HG02870 (cell line): ENCODE data around the gene RBM44.
"Not testable (repeated sequence)": the region's sequence is repeated elsewhere in the genome, so short reads cannot be mapped to it uniquely, and the experiment has no call there.

Experiments
- ATAC-seq: cut with Tn5 transposase; IDR thresholded peaks from one replicate; pipeline ENCODE4 v1.9.1; 2021; ENCODE audit warnings: mild to moderate bottlenecking, moderate library complexity; ENCODE audit not compliant: unreplicated experiment

Gene RBM44

DNA sequence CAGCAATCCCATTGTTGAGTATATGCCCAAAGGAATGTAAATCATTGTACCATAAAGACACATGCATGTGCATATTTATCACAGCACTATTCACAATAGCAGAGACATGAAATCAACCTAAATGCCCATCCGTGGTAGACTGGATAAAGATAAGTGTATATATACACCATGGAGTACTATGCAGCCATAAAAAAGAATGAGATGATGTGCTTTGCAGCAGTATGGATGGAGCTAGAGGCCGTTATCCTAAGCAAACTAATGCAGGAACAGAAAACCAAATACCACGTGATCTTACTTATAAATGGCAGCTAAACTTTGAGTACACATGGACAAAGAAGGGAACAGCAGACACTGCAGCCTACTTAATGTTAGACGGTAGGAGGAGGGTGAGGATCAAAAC, 42.5 kb downstream of the RBM44 start:
- ATAC-seq, result no peak

DNA sequence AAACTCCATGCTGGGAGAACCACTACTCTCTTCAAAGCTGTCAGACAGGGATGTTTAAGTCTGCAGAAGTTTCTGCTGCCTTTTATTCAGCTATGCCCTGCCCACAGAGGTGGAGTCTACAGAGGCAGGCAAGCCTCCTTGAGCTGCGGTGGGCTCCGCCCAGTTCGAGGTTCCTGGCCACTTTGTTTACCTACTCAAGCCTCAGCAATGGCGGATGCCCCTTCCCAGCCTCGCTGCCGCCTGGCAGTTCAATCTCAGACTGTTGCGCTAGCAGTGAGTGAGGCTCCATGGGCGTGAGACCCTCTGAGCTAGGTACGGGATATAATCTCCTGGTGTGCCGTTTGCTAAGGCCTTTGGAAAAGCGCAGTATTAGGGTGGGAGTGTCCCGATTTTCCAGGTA, 50.4 kb downstream of the RBM44 start:
- ATAC-seq, result not testable (repeated sequence)

- no peak for ATAC-seq
These were observed 55.7 kb downstream of the RBM44 start for GRCh38 chr2:237854295-237854694.

DNA sequence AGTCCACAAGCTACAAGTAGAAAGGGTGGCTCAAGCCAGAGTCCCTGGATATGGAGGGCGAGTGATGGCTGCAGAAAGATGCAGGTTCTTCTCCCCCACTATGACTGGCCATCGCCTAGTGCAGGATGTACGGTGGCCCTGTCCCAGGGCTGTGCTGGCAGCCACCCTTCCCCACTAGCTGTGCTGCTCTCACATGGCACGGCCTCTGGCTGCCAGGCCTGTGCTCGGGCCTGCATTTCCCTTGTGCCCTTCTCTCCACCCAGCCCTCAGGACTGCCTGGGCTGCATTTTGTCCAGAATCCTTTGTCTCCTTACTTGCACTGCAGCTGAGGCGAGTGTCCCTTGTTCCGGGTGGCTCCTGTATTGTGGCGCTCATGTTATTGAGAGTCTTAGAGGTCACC, 59.2 kb downstream of the RBM44 start:
- no peak for ATAC-seq

DNA sequence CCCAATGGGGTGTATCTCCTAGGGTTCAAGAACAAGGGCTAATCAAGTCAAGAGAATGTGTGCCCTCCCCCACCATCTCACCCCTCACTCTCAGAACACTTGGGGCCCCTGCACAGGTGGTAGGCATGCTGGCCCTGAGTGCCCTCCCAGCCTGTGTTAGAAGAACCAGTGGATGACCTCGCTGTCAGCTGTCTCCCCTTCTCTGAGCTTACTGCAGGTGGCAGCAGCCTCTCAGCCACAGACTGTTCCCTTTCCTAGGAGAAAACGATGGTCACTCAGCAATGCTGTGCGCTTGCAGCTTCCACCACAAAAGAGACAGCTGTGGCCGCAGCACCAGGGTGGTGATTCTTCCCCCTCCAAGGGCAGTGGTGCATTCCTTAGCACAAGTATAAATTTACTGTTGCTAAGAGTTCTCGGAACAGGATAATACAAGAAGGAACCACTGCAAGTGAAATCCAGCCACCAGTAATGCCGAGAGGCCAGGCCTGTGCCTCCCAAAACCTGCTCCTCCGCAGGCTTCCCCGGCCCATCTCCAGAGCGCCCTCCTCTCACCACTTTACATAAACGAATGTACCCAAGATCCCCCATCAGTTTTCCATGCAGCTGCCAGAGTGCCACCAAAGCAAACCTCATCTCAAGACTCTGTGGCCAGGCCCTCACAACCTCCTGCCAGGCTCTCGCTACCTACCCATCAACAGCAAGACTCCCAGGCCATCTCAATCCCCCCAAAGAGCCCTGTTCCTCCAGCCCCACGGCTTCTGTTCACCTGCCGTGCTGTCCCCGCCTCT, 59.9 kb downstream of the RBM44 start:
- ATAC-seq, result no peak

GRCh38 chr2:237859082-237859433, 60.5 kb downstream of the RBM44 start:
- ATAC-seq, result no peak

DNA sequence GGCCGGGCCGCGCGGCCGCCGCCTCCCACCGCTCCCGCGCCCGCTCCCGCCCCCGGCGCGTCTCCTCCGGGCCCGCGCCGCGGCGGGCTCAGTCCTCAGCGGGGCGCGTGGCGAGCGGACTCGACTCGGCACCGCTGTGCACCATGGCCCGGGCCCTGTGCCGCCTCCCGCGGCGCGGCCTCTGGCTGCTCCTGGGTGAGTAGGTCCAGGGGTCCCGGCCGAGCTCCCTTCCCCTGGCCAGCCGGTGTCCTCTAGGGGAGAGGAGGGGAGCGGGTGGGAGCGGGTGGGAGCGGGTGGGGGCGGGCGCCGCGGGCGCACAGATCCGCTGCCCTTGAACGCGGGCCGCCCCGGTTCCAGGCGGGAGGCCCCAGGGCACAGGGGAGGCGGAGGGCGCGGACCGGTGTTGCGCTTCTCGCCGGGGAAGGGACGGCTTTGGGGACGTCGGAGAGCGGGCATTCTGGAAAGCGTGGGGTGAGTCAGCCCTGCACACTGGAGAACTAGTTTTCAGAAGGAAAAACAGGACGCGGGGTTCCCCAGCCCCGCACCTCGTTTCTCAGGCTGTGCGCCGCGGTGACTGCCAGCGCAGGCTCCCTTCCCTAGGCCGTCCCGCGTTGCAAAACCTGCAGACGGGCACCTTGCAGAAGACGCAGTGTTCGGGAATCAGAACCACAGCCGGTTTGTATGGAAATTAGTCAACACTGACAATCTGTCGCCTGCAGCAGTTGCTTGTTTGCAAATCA, 61.1 kb downstream of the RBM44 start, which contains the start of gene RAMP1:
Gene RAMP1, plus strand, starts transcription at position 91 of the 740 bp plus-strand sequence. Its CDS starts 53 bp downstream, at position 144.
- no peak for ATAC-seq

DNA sequence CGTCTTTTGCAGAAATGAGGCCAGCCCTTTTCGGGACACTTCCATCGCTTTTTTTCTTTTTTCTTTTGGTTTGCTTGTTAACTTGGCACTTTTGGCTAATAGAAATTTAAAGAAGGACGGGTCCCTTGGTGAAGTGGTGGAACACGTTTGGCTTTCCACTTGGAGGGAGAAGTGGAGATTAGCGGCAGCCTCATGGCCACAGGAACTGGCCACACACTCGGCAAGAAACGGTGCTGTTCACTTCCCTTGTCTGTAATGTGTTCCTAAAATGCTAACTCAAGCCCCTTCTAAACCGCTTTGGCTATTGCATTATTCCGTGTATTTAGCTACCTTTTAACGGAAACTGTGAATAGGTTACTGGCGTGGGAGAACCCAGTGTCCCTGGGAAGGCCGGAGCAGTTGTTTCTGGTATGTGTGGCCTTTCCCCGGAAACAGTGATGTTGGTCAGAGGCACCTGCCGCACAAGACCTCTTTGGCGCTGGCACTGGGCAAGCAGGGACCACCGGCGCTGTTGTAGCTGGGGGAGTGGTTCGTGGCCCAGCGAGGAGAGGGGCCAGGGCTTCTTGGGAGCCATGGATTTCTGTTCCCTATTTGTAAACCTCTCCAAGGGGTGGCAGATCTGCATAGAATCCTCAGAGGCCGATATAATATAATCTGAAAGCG, 61.8 kb downstream of the RBM44 start:
- ATAC-seq, result no peak

GRCh38 chr2:237861875-237862527, 63.4 kb downstream of the RBM44 start:
- ATAC-seq, result no peak

- no peak for ATAC-seq
These were observed 63.9 kb downstream of the RBM44 start for GRCh38 chr2:237862528-237862895.

DNA sequence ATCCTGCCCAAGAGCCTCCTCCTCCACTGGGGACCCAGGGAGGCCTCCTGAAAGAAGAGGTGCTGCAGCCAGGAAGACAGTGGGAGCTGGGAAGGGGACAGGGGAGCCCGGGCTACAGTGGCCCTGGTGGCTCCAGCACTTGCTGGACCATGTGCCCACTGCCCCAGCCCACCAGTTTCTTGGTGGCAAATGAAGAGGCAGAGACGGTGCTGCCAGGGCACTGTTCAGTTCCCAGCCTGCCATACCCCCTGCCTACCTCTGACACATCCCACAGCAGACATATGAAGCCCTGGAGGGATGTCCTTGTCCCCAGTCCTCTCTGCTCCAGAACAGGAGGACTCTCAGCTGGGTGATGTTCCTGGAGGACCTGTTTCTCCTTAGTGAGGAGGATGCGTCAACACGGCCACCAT, 64.5 kb downstream of the RBM44 start:
- no peak for ATAC-seq

GRCh38 chr2:237863689-237864443, 65.3 kb downstream of the RBM44 start:
- ATAC-seq, result no peak

- ATAC-seq, result no peak
These were observed 65.9 kb downstream of the RBM44 start for GRCh38 chr2:237864444-237864931.

DNA sequence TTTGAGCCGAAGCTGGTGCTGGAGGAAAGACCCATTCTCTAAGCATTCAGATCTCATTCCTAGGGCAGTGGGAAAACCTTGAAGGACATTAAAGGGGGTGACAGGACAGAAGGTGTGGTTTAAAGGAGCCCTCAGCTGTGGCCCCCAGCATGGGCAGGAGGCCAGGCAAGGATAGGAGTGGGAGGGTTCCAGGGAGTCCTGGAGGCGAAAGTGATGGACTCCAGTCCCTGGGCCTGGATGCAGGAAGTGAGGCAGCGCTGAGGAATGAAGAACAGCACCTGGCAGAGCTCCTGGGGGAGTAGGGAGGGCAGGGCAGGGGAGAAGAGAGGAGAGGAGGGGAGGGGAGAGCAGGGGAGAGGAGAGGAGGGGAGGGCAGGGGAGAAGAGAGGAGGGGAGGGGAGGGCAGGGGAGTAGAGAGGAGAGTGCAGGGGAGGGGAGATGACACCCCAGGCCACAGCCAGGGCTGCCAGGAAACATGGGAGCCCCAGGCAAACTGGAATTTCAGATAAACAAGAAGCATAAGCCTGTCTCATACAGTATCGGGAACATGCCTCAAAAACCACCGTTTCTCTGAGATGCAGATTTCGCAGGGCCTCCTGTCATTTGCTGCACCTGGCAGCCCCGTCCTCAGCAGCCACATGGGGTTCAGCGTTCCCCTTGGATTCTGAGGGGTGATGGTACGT, 66.5 kb downstream of the RBM44 start:
- ATAC-seq, result no peak

DNA sequence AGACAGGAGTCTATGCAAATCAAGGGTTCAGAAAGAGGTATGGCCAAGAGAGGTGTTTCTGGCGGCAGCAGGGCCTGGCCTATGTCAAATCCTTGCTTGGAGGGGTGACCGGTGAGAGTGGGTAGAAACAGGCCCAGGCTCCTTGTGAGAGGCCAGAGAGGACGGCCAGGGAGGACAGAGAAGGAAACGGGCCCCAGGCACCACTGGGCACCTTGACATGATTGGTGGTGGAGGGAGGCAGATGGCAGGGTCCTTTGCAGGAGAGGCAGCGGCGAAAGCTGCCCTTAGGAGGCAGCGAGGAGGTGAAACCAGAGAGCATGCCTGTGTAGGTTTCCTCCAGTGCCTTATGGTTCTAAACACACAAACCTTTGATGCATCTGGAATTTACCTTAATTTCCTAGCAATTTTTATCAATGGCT, 67.1 kb downstream of the RBM44 start:
- no peak for ATAC-seq

GRCh38 chr2:237866101-237866621, 67.6 kb downstream of the RBM44 start:
- ATAC-seq, result no peak

GRCh38 chr2:237867465-237867864, 68.9 kb downstream of the RBM44 start:
- no peak for ATAC-seq

DNA sequence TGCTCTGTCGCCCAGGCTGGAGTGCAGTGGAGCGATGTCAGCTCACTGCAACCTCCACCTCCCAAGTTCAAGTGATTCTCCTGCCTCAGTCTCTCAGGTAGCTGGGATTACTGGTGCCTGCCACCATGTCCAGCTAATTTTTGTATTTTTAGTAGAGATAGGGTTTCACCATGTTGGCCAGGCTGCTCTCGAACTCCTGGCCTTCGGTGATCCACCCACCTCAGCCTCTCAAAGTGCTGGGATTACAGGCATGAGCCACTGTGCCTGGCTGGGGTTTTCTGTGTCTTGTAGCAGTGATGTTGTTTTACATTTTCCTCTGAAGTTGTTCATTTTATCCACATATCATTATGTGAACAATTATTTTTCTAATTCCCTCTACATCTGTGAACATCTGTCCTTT, 69.5 kb downstream of the RBM44 start:
- ATAC-seq, result not testable (repeated sequence)

GRCh38 chr2:237868631-237869342, 70.2 kb downstream of the RBM44 start:
- ATAC-seq, result no peak
